Neuronal stem cell (in vitro differentiated cells): ENCODE data around the gene ITPR2.

Experiments used
- DNase-seq: peaks from one replicate; pipeline ENCODE4 v3.0.0-alpha.2; 2013; ENCODE audit warnings: low spot score
- H2AFZ ChIP-seq: one replicate; pipeline ENCODE4 v1.6.1; 2013; ENCODE audit warnings: mild to moderate bottlenecking, low read length, inconsistent platforms
- H2AK5ac ChIP-seq: 2 replicates; pipeline ENCODE4 v1.6.1; 2013; ENCODE audit warnings: low read depth, mild to moderate bottlenecking, inconsistent platforms, low read length, moderate library complexity, mixed read lengths
- H2BK120ac ChIP-seq: 2 replicates; pipeline ENCODE4 v1.6.1; 2013; ENCODE audit warnings: low read depth, mild to moderate bottlenecking, inconsistent platforms, low read length, moderate library complexity, mixed read lengths
- H2BK12ac ChIP-seq: one replicate; pipeline ENCODE4 v1.6.1; 2013; ENCODE audit warnings: low read length, inconsistent platforms
- H2BK15ac ChIP-seq: 2 replicates; pipeline ENCODE4 v1.6.1; 2013; ENCODE audit warnings: mild to moderate bottlenecking, low read length, inconsistent platforms, mixed read lengths
- H2BK5ac ChIP-seq: one replicate; pipeline ENCODE4 v1.6.1; 2013; ENCODE audit warnings: inconsistent platforms, mild to moderate bottlenecking, low read length, moderate library complexity
- H3K14ac ChIP-seq: one replicate; pipeline ENCODE4 v1.6.1; 2013; ENCODE audit warnings: low read length, inconsistent platforms
- H3K18ac ChIP-seq: 2 replicates; pipeline ENCODE4 v1.6.1; 2013; ENCODE audit warnings: low read length, inconsistent platforms
- H3K23ac ChIP-seq: 2 replicates; pipeline ENCODE4 v1.6.1; 2013; ENCODE audit warnings: low read depth, mild to moderate bottlenecking, mixed read lengths, low read length, inconsistent platforms; ENCODE audit not compliant: poor library complexity
- H3K27ac ChIP-seq: replicated peaks from 3 replicates; pipeline ENCODE4 v1.5.1; 2013; ENCODE audit warnings: low read length, inconsistent platforms
- H3K27me3 ChIP-seq, 3 experiments: 2 replicates each; pipeline ENCODE4 v1.6.1; 2013; ENCODE audit warnings: low read length in 3 of 3, mild to moderate bottlenecking in 2 of 3, inconsistent platforms in 1 of 3, low read depth in 1 of 3, mixed read lengths in 1 of 3, moderate library complexity in 1 of 3; ENCODE audit not compliant: control insufficient read depth in 3 of 3, insufficient read depth in 3 of 3
- H3K36me3 ChIP-seq, 2 donors: replicated peaks in 1 of 2; 2 replicates each; pipeline ENCODE4 v1.6.1; 2013; ENCODE audit warnings: low read length in 2 of 2; ENCODE audit not compliant: control insufficient read depth in 2 of 2, insufficient read depth in 2 of 2
- H3K4ac ChIP-seq: 2 replicates; pipeline ENCODE4 v1.6.1; 2013; ENCODE audit warnings: inconsistent platforms, mild to moderate bottlenecking, low read length, moderate library complexity
- H3K4me1 ChIP-seq, 2 donors: 1 replicate in 1 of 2; 2 replicates in 1 of 2; pipeline ENCODE4 v1.6.1; 2013; ENCODE audit warnings: low read length in 2 of 2, low read depth in 1 of 2; ENCODE audit not compliant: control insufficient read depth in 2 of 2, insufficient read depth in 1 of 2
- H3K4me2 ChIP-seq: one replicate; pipeline ENCODE4 v1.6.1; 2013; ENCODE audit warnings: mild to moderate bottlenecking, low read length, inconsistent platforms; ENCODE audit not compliant: insufficient read depth, poor library complexity, severe bottlenecking
- H3K4me3 ChIP-seq, 2 donors: 2 replicates each; pipeline ENCODE4 v1.5.1; 2013; ENCODE audit warnings: low read length in 2 of 2, mild to moderate bottlenecking in 2 of 2, inconsistent platforms in 1 of 2, moderate library complexity in 1 of 2
- H3K79me1 ChIP-seq: one replicate; pipeline ENCODE4 v1.6.1; 2013; ENCODE audit warnings: low read depth, mild to moderate bottlenecking, inconsistent platforms, low read length, moderate library complexity
- H3K9ac ChIP-seq: one replicate; pipeline ENCODE4 v1.6.1; 2013; ENCODE audit warnings: mild to moderate bottlenecking, low read depth, low read length, inconsistent platforms; ENCODE audit not compliant: poor library complexity
- H3K9me3 ChIP-seq, 2 donors: replicated peaks in 1 of 2; 2 replicates each; pipeline versions ENCODE3 to v1.6.1; 2013; ENCODE audit warnings: low read length in 2 of 2, mild to moderate bottlenecking in 2 of 2, inconsistent platforms in 1 of 2, low read depth in 1 of 2, mixed read lengths in 1 of 2, moderate library complexity in 1 of 2; ENCODE audit not compliant: control insufficient read depth in 2 of 2, insufficient read depth in 1 of 2
- H4K8ac ChIP-seq: one replicate; pipeline ENCODE4 v1.6.1; 2013; ENCODE audit warnings: low read depth, mild to moderate bottlenecking, inconsistent platforms, low read length, moderate library complexity
- H4K91ac ChIP-seq: one replicate; pipeline ENCODE4 v1.6.1; 2013; ENCODE audit warnings: low read length, low read depth, mild to moderate bottlenecking, inconsistent platforms; ENCODE audit not compliant: poor library complexity
- WGBS, 2 donors: extraction: QIAGEN DNeasy Blood & Tissue Kit; methylation state at CpG; one replicate each; pipeline ENCODE4 v1.1.7; 2013; ENCODE audit warnings: missing lambda C conversion rate in 2 of 2, mixed read lengths in 1 of 2; ENCODE audit not compliant: insufficient read length in 2 of 2, insufficient replicate concordance in 1 of 2; ENCODE audit errors: extremely low coverage in 2 of 2; 5-methylcytosine and 5-hydroxymethylcytosine counted together

The ITPR2 gene

GRCh38 chr12:26524862-26525465 is 308.0 kb downstream of the ITPR2 start:
- H3K4me2 ChIP-seq, result no peak overlapping the region
- no peaks in the 10 kb centered on the region for H3K36me3 ChIP-seq
- H3K18ac ChIP-seq, result no peak overlapping the region
- peaks cover 0 to 7% of the 10 kb centered on the region in 2 donors for H3K9me3 ChIP-seq
- no peak overlapping the region for H3K4ac ChIP-seq
- H4K8ac ChIP-seq, result no peak overlapping the region
- H3K27ac ChIP-seq, result no peak overlapping the region
- no peak overlapping the region for H3K14ac ChIP-seq
- no peak for DNase-seq
- no peaks in the 10 kb centered on the region for H3K4me1 ChIP-seq
- H3K79me1 ChIP-seq, result no peaks in the 10 kb centered on the region
- no peak overlapping the region for H3K9ac ChIP-seq
- H2AFZ ChIP-seq, result no peak overlapping the region
- H2BK12ac ChIP-seq, result no peak overlapping the region
- H2BK5ac ChIP-seq, result no peak overlapping the region
- H4K91ac ChIP-seq, result no peak overlapping the region
- H3K27me3 ChIP-seq, result no peaks in the 10 kb centered on the region
- no peak overlapping the region for H3K4me3 ChIP-seq
- no peak overlapping the region for H2BK15ac ChIP-seq
- H2AK5ac ChIP-seq, result no peak overlapping the region
- WGBS, 2 donors, result no CpG with 5 or more reads among the region's 2 CpGs
- H2BK120ac ChIP-seq, result no peak overlapping the region
- H3K23ac ChIP-seq, result no peak overlapping the region

GRCh38 chr12:26523708-26524150 is 309.3 kb downstream of the ITPR2 start:
- H3K4me2 ChIP-seq, result no peak overlapping the region
- H3K4me1 ChIP-seq, result no peaks in the 10 kb centered on the region
- peaks cover 0 to 10% of the 10 kb centered on the region in 2 donors for H3K9me3 ChIP-seq
- no peak overlapping the region for H4K91ac ChIP-seq
- H4K8ac ChIP-seq, result no peak overlapping the region
- no peaks in the 10 kb centered on the region for H3K79me1 ChIP-seq
- H3K27me3 ChIP-seq, result no peaks in the 10 kb centered on the region
- no peak overlapping the region for H3K23ac ChIP-seq
- H2BK12ac ChIP-seq, result no peak overlapping the region
- H3K18ac ChIP-seq, result no peak overlapping the region
- no peak overlapping the region for H3K9ac ChIP-seq
- no peak overlapping the region for H3K4me3 ChIP-seq
- WGBS, 2 donors, result no CpG with 5 or more reads among the region's 9 CpGs
- no peak overlapping the region for H3K27ac ChIP-seq
- DNase-seq, result no peak
- no peak overlapping the region for H2BK5ac ChIP-seq
- no peak overlapping the region for H3K4ac ChIP-seq
- H3K36me3 ChIP-seq, result no peaks in the 10 kb centered on the region
- no peak overlapping the region for H2BK120ac ChIP-seq
- no peak overlapping the region for H3K14ac ChIP-seq
- no peak overlapping the region for H2BK15ac ChIP-seq
- no peak overlapping the region for H2AK5ac ChIP-seq
- H2AFZ ChIP-seq, result no peak overlapping the region

- H2AFZ ChIP-seq, result no peak overlapping the region
- H3K4me2 ChIP-seq, result no peak overlapping the region
- no peaks in the 10 kb centered on the region for H3K27me3 ChIP-seq
- no peak overlapping the region for H2BK5ac ChIP-seq
- no peak overlapping the region for H3K4me3 ChIP-seq
- H3K36me3 ChIP-seq, result no peaks in the 10 kb centered on the region
- no peak overlapping the region for H3K9ac ChIP-seq
- peaks cover 0 to 10% of the 10 kb centered on the region in 2 donors for H3K9me3 ChIP-seq
- no peak overlapping the region for H2BK15ac ChIP-seq
- no peak overlapping the region for H3K18ac ChIP-seq
- no peaks in the 10 kb centered on the region for H3K4me1 ChIP-seq
- H3K27ac ChIP-seq, result no peak overlapping the region
- no peak overlapping the region for H2BK12ac ChIP-seq
- no peaks in the 10 kb centered on the region for H3K79me1 ChIP-seq
- H3K14ac ChIP-seq, result no peak overlapping the region
- no peak overlapping the region for H2BK120ac ChIP-seq
- no peak overlapping the region for H3K4ac ChIP-seq
- no peak overlapping the region for H4K8ac ChIP-seq
- H4K91ac ChIP-seq, result no peak overlapping the region
- no peak for DNase-seq
- H3K23ac ChIP-seq, result no peak overlapping the region
- no peak overlapping the region for H2AK5ac ChIP-seq
Observed at GRCh38 chr12:26520869-26521268, 312.1 kb downstream of the ITPR2 start.

- DNase-seq, result no peak
- Histone ChIP-seq H4K8ac (no peak overlapping the region), H3K27ac (no peak overlapping the region), H2BK12ac (no peak overlapping the region), H3K23ac (no peak overlapping the region), H2BK5ac (no peak overlapping the region), H3K4me1 (no peaks in the 10 kb centered on the region), H2AK5ac (no peak overlapping the region), H3K27me3 (no peaks in the 10 kb centered on the region), H3K36me3 (no peaks in the 10 kb centered on the region), H3K4ac (no peak overlapping the region), H3K9ac (no peak overlapping the region), H3K4me2 (no peak overlapping the region), H2BK15ac (no peak overlapping the region), H3K18ac (no peak overlapping the region), H3K4me3 (no peak overlapping the region), H3K79me1 (no peaks in the 10 kb centered on the region), H3K14ac (no peak overlapping the region), H2AFZ (no peak overlapping the region), H2BK120ac (no peak overlapping the region), H3K9me3 (peaks cover 0 to 4% of the 10 kb centered on the region in 2 donors), H4K91ac (no peak overlapping the region)
- WGBS, 2 donors, result no CpG with 5 or more reads among the region's 1 CpG
Observed at GRCh38 chr12:26520109-26520508, 312.9 kb downstream of the ITPR2 start.
